Stimulated activated CD4-positive, alpha-beta T cell treated with anti-CD3 and anti-CD28 coated beads, Interleukin-12 subunit alpha, Interleukin-12 subunit beta, amount 100 ng/mL, for 24 hours (primary cell): ENCODE measurements around the gene CAMK1D.
"Not testable (repeated sequence)": the region's sequence is repeated elsewhere in the genome, so short reads cannot be mapped to it uniquely, and the experiment has no call there.

Experiments
- DNase-seq, 2 experiments: peaks; one replicate each; pipeline ENCODE4 v3.0.0-alpha.2; 2020; ENCODE audit warnings: low read depth in 2 of 2

CAMK1D gene

GRCh38 chr10:12348870-12349628 is at the start of gene CAMK1D:
Gene CAMK1D, plus strand, starts transcription at chr10:12349547.
- peak; percentile 62 to 74 for DNase-seq

DNA sequence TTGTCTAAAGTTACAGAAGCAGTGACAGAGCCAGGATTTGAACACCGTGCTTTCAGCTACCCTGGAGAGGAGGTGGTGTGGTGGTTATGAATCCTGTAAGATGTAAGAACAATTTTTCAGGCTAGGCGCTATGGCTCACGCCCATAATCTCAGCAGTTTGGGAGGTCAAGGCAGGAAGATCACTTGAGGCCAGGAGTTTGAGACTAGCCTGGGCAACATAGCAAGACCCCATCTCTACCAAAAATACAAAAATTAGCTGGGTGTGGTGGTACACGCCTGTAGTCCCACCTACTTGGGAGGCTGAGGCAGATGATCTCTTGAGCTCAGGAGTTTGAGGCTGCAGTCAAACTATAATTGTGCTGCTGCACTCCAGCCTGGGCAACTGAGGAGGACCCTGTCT is 48.3 kb upstream of the CAMK1D start:
- DNase-seq, result not testable (repeated sequence)

GRCh38 chr10:12308057-12308456 is 41.3 kb upstream of the CAMK1D start:
- DNase-seq, result no peak

DNA sequence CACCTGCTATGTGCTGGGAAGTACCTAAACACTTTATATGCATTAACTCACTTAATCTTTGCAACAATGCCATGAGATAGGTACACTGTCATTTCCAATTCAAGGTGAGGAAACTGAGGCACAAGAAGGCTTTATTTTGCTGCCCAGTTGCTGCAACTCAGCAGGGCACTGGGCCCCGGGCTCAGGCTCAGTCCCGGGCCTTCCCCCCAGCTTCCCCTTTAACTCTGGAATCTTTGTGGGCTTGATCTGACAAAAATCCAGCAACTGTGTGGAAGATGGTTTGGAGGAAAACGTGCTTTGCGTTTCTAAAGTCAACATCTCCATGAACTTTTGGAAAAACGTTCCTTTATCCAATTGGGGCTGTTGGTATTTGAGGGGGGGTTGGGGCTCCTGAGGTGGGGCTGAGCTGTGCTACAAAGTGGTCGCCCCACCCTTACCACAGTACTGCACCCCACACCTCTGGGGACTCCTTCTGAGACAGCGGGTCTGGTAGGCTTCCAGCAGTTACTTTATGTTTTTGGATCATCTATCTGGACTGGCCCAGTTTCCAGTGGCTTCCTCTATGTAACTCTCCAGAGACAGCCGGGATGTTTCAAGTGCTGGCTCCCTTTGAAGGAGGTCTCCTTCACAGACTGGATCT is 40.5 kb upstream of the CAMK1D start:
- no peak for DNase-seq

DNA sequence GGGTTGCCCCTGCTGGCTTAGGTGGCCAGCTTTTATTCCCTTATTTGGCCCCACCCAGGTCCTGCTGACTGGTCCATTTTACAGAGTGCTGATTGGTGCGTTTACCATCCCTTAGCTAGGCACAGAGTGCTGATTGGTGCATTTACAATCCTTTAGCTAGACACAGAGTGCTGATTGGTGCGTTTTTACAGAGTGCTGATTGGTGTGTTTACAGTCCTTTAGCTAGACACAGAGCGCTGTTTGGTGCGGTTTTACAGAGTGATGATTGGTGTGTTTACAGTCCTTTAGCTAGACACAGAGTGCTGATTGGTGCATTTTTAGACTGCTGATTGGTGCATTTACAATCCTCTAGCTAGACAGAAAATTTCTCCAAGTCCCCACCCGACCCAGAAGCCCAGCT is 39.6 kb upstream of the CAMK1D start:
- not testable (repeated sequence) for DNase-seq

DNA sequence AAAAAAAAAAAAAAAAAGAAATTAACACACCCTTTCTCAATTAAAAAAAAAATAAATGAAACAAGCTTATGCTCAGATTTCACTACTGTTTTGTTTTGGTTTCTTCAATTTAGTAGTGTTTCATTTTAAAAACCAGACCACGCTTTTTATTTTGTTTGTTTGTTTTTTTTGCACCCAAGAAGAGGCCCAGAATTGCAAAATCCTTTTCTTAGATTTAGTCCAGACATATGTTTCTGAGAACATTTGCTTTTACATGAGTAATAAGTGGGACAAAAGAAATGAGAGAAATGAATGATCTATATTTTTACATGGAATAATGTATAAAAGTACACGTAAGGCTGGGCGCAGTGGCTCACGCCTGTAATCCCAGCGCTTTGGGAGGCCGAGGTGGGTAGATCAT is 34.5 kb upstream of the CAMK1D start:
- DNase-seq, result no peak

DNA sequence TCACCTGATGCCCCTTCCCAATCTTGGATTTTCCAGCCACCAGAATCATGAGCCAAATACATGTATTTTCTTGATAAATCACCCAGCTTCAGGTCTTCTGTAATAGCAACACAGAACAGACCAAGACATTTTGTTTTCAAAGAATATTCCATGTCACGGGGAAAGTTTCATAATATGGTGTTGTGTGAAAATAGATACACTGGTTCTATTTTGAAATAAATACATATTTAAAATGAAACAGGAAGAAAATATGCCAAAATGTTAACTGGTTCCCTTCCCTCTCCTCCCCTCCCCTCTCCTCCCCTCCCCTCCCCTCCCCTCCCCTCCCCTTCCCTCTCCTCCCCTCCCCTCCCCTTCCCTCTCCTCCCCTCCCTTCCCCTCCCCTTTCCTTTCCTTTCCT is 30.3 kb upstream of the CAMK1D start:
- DNase-seq, result no peak

DNA sequence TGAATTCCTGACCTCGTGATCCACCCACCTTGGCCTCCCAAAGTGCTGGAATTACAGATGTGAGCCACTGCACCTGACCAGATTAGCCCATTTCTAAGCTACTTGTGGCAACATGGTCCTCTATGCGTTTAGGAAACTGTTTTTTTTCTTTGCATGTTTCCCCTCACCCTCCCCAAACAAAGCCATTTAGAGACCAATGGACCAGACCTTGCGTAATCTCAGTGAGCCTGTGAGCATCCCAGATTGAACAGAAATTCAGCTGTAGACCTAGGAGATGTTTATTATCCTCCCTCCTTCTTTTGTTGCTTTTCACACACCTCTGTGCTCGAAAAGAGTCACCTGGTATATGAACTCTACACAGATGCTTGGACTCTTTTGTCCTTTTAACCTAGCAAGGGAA is 28.5 kb upstream of the CAMK1D start:
- no peak for DNase-seq

GRCh38 chr10:12321641-12322040 is 27.7 kb upstream of the CAMK1D start:
- DNase-seq, result no peak

DNA sequence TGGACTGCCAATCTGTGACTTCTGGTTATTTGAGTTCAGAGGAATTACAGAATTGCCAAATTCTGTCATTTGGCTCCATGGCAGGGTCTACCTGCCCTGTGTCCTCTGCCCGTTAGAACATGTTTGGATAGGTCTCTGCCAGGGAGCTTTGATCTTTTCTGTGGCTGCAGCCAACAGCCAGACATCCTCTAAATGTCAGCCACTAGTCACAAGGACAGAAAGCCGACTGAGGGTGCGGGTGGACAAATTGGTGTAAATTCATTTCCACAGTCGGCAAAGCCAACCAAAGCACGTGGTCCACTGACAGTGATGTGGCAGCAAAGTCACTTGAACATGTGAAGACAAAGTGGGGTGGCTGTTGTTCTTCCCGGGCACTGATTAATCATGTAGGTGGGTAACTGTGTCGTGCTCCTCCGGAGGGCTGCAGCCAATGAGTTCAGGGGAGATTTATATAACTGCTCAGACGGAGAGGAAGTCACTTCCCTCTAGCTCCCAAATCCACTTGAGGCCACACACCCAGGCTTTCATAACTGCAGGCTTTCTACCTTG is 26.7 kb upstream of the CAMK1D start:
- no peak for DNase-seq

- DNase-seq, result no peak
Observed at GRCh38 chr10:12324530-12324929, 24.8 kb upstream of the CAMK1D start.

DNA sequence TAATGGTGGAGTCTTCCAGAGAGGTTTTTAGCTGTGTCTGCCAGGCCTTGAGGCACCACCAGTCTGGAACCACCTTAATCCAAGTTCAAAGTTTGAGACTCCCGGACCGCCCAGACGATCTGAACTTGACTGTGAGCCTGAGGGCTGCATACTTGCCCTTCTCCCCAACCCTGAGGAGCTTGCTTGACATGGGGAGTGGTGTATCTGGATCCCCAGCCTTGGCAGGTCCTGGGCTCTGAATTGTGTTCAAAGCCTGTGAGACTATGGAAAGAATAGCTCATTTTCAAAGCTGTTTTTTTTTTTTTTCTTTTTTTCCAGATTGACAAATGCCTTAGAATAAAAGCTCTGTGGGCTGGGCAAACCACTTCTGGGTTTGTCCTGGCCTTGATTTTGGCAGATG is 22.3 kb upstream of the CAMK1D start:
- no peak for DNase-seq

DNA sequence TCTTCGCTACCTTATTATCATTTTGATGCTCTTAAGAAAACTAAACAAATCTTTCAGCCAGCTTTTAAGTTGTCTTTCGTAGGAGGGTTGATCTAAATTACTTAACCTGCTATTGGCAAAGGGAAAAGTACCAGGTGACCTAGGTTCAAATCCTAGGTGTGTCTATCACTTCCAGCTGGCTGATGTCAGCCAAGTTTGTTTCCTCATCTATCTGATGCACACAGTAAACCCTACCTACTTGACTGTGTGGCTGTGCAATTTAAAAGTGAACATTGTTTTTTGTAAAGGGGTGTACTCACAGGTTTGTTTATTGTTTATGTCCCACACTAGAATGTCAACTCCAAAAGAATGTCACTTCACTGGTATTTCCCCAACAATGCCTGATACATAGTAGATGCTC is 21.9 kb upstream of the CAMK1D start:
- no peak for DNase-seq

- DNase-seq, result not testable (repeated sequence)
Observed at GRCh38 chr10:12328312-12328711, 21.0 kb upstream of the CAMK1D start.

DNA sequence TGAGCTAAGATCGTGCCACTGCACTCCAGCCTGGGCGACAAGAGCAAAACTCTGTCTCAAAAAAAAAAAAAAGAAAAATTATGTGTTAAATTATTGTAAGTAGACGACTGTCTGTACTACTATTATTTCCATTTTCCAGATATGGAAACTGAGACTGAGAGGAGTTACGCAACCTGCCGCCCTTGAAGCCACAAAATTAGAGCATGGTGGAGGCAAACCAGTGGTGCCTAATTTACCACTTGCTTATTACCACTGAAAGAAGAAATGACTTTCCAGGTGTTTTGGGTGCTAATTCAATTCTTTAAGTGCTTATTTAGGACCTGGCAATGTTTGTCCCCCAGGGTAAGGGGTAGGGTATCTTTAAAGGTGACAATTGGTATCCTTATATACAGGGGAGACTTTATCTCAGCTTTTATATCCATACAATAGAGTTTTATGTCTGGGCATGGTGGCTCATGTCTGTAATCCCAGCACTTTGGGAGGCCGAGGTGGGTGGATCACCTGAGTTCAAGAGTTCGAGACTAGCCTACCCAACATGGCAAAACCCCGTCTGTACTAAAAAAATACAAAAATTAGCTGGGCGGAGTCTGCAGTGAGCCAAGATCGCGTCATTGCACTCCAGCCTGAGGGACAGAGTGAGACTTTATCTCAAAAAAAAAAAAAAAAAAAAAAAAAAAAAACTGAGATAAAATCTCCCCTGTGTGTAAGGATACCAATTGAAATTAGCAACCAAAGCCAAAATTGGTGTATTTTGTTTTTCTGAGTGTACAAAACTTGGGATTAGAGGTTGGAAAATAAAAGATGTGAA is 16.6 kb upstream of the CAMK1D start:
- no peak for DNase-seq

DNA sequence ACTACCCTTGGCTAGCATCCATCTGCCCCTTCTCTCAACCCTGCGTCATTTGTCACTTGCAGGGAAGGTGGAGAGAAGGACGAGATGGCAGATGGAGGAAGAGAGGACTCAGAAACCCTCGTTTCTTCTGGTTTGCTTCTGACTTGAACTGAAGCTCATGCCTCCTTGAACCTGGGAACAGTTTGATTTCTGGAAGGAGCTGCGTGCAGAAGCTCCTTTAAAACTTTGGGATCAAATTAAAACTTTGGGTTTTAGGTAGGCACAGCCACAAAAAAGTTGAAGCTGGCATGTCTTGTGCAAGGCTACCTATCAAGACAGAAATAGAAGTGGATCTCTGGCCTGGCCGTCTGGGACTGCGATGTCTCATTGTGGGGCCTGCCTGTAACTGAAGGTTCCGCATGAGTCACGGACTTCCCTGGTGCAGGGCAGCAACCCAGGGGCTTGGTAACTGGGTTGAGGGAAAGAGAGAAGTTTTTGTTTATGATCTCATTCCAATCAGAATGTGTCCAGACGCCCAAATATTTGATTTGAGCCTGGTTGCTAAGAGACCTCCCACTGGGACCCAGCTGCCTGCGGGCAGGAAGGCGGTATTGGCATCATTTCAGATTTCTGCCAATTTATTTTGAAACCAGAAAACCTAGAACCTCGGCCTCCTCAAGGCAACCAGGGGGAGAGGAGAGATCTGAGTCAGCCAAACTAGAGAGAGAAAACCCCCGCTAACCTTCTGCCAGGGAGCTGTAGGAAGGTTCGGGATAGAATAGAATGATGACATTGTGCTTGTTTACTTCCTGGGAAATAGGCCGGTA is 15.8 kb upstream of the CAMK1D start:
- DNase-seq, result peak in 1 of 2 experiments; percentile 31

GRCh38 chr10:12334186-12334530 is 15.2 kb upstream of the CAMK1D start:
- no peak for DNase-seq

GRCh38 chr10:12335169-12335568 is 14.2 kb upstream of the CAMK1D start:
- DNase-seq, result not testable (repeated sequence)

GRCh38 chr10:12337453-12338372 is 11.6 kb upstream of the CAMK1D start:
- DNase-seq, result no peak

GRCh38 chr10:12338981-12339380 is 10.4 kb upstream of the CAMK1D start:
- DNase-seq, result no peak

DNA sequence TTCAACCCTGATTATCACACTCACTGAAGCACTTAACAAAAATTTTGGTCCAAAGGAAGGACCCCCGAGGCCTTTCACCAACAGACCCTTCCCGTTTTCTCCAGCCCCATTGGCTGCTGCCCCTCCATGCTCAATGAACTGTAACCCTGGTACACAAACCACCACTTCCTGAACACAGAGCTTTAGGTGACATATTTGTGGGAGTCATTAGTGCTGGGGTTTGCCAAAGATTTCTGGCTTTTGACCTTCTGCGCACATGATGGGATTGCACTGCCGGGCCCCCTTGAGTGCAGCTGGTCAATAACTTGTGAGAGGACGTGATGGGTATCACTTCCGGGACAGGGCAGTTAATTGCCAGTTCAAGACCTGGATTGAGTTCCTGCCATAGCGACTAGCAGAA is 9.0 kb upstream of the CAMK1D start:
- no peak for DNase-seq
